MCF 10A (cell line): ENCODE results near the gene IL5RA. TPM values are rescaled to one million over a fixed set of nuclear protein-coding genes. Genes with fewer than 3 reads are reported as not detected.

Experiments
- BruUV-seq: library from RNA; stranded (reverse); fragments of 400-500 nt; replicated peaks from 2 replicates; lab custom pipeline; 2021; lab: Mats Ljungman, UMichigan
- CTCF ChIA-PET: fragments of 300-600 bp; sonication (Branson Sonifier 250); formaldehyde crosslinking; extraction: SDS; loops from one replicate; lab custom pipeline; 2021; ENCODE audit warnings: antibody characterized with exemption, inconsistent platforms; lab: Yijun Ruan, JAX
- POLR2A ChIA-PET: fragments of 300-600, 350-650 bp; sonication (Branson Sonifier 250); formaldehyde crosslinking; extraction: SDS; loops from one replicate; lab custom pipeline; 2020; ENCODE audit warnings: antibody characterized with exemption, inconsistent platforms; lab: Yijun Ruan, JAX
- DNase-seq: peaks from one replicate; pipeline ENCODE4 v3.0.0-alpha.2; 2018; ENCODE audit not compliant: unreplicated experiment
- H3K27ac Mint-ChIP-seq: one replicate; pipeline ENCODE4 v1.8.0; 2022; ENCODE audit warnings: mild to moderate bottlenecking, low read depth, mixed read lengths; ENCODE audit not compliant: unreplicated experiment
- H3K27me3 Mint-ChIP-seq: one replicate; pipeline ENCODE4 v1.8.0; 2022; ENCODE audit warnings: mixed read lengths; ENCODE audit not compliant: insufficient read depth, unreplicated experiment
- H3K36me3 Mint-ChIP-seq: one replicate; pipeline ENCODE4 v1.8.0; 2022; ENCODE audit warnings: mild to moderate bottlenecking, moderate library complexity, mixed read lengths; ENCODE audit not compliant: insufficient read depth, unreplicated experiment
- H3K4me1 Mint-ChIP-seq: one replicate; pipeline ENCODE4 v1.8.0; 2022; ENCODE audit warnings: mixed read lengths; ENCODE audit not compliant: insufficient read depth, unreplicated experiment
- H3K4me3 Mint-ChIP-seq: one replicate; pipeline ENCODE4 v1.8.0; 2022; ENCODE audit warnings: mild to moderate bottlenecking, moderate library complexity, mixed read lengths; ENCODE audit not compliant: unreplicated experiment
- H3K9me3 Mint-ChIP-seq: one replicate; pipeline ENCODE4 v1.8.0; 2022; ENCODE audit warnings: mixed read lengths; ENCODE audit not compliant: unreplicated experiment
- CTCF ChIP-seq: fragments of 200-600 bp; IDR thresholded peaks from one replicate; pipeline ENCODE4 v1.8.0; 2022; ENCODE audit warnings: antibody characterized with exemption, mild to moderate bottlenecking; ENCODE audit not compliant: unreplicated experiment
- intact Hi-C: fragments of 100-400 bp; cut with micrococcal nuclease; formaldehyde crosslinking; loops from 2 replicates; pipeline ENCODE4 v1.14.1; 2022
- total RNA-seq: library from RNA; stranded (reverse); gene quantifications from 2 replicates; pipeline ENCODE4 v1.2.3, GENCODE V29; 2022

Gene IL5RA
- total RNA-seq, 1 experiment from 2014 or later, result not detected

- no peak for TF ChIP-seq CTCF
- BruUV-seq, result no TSS peak
- Mint-ChIP-seq H3K27me3 (peaks cover 15% of the 10 kb centered on the region), H3K9me3 (no peaks in the 10 kb centered on the region), H3K27ac (no peak overlapping the region), H3K36me3 (no peaks in the 10 kb centered on the region), H3K4me1 (no peaks in the 10 kb centered on the region), H3K4me3 (no peak overlapping the region)
- no peak for DNase-seq
- CTCF ChIA-PET, result no interaction called here
- intact Hi-C loops, result no loop called here
- POLR2A ChIA-PET, result no interaction called here
Observed at GRCh38 chr3:3105246-3105645, 4.9 kb downstream of the IL5RA start.

GRCh38 chr3:3102751-3103150, 7.4 kb downstream of the IL5RA start:
- Mint-ChIP-seq H3K27me3 (peaks cover 15% of the 10 kb centered on the region), H3K9me3 (no peaks in the 10 kb centered on the region), H3K4me1 (no peaks in the 10 kb centered on the region), H3K4me3 (no peak overlapping the region), H3K27ac (no peak overlapping the region), H3K36me3 (no peaks in the 10 kb centered on the region)
- ChIA-PET CTCF (no interaction called here), POLR2A (no interaction called here)
- no TSS peak for BruUV-seq
- no peak for TF ChIP-seq CTCF
- intact Hi-C loops, result no loop called here
- DNase-seq, result no peak

- CTCF ChIA-PET, result no interaction called here
- intact Hi-C loops, result no loop called here
- no peak overlapping the region for H3K4me3 Mint-ChIP-seq
- no peaks in the 10 kb centered on the region for H3K4me1 Mint-ChIP-seq
- H3K36me3 Mint-ChIP-seq, result no peaks in the 10 kb centered on the region
- POLR2A ChIA-PET, result no interaction called here
- no peaks in the 10 kb centered on the region for H3K9me3 Mint-ChIP-seq
- H3K27me3 Mint-ChIP-seq, result peaks cover 22% of the 10 kb centered on the region
- H3K27ac Mint-ChIP-seq, result no peak overlapping the region
- no TSS peak for BruUV-seq
- no peak for DNase-seq
- TF ChIP-seq CTCF, result no peak
Observed at GRCh38 chr3:3101660-3102458, 8.3 kb downstream of the IL5RA start.

GRCh38 chr3:3097958-3098357, 12.2 kb downstream of the IL5RA start:
- no peaks in the 10 kb centered on the region for H3K36me3 Mint-ChIP-seq
- H3K9me3 Mint-ChIP-seq, result no peaks in the 10 kb centered on the region
- H3K27me3 Mint-ChIP-seq, result peaks cover 42% of the 10 kb centered on the region
- no peak overlapping the region for H3K4me3 Mint-ChIP-seq
- DNase-seq, result no peak
- ChIA-PET CTCF (no interaction called here), POLR2A (no interaction called here)
- no peaks in the 10 kb centered on the region for H3K4me1 Mint-ChIP-seq
- no peak overlapping the region for H3K27ac Mint-ChIP-seq
- BruUV-seq, result no TSS peak
- intact Hi-C loops, result no loop called here
- TF ChIP-seq CTCF, result no peak
